ENCODE measurements around the gene METTL13.

DNA sequence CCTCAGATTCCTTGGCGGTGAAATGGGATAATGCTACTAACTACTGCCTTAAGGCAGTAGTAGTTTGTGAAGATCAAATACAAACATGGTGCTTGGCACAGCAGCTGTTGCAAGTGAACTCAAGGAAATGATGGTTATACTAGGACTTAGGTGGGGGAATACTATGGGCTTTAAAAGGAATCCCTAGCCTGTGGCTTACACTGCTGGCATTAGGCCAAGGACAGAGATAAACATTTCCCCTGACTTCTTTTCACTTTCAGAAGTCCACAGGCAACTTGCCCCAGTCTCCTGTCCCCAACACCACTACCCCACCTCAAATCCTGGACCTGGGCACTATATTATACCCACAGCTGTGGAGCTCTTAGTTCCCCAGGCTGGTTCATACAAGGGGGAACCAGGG is 26.5 kb upstream of the METTL13 start:
- TF ChIP-seq, protein P1, sequence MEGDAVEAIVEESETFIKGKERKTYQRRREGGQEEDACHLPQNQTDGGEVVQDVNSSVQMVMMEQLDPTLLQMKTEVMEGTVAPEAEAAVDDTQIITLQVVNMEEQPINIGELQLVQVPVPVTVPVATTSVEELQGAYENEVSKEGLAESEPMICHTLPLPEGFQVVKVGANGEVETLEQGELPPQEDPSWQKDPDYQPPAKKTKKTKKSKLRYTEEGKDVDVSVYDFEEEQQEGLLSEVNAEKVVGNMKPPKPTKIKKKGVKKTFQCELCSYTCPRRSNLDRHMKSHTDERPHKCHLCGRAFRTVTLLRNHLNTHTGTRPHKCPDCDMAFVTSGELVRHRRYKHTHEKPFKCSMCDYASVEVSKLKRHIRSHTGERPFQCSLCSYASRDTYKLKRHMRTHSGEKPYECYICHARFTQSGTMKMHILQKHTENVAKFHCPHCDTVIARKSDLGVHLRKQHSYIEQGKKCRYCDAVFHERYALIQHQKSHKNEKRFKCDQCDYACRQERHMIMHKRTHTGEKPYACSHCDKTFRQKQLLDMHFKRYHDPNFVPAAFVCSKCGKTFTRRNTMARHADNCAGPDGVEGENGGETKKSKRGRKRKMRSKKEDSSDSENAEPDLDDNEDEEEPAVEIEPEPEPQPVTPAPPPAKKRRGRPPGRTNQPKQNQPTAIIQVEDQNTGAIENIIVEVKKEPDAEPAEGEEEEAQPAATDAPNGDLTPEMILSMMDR (IDR thresholded peaks at IDR 0.05), result no peak
- TF ChIP-seq POLR2AphosphoS5 (IDR thresholded peaks at IDR 0.05) (no peak), POLR2A (IDR thresholded peaks at IDR 0.05) (no peak), EP300 (IDR thresholded peaks at IDR 0.05) (no peak)

Data from stomach (tissue), 4 donors.